ENCODE data around the gene FARP2.
"Not testable (repeated sequence)": the region's sequence is repeated elsewhere in the genome, so short reads cannot be mapped to it uniquely, and the experiment has no call there.

FARP2 gene

DNA sequence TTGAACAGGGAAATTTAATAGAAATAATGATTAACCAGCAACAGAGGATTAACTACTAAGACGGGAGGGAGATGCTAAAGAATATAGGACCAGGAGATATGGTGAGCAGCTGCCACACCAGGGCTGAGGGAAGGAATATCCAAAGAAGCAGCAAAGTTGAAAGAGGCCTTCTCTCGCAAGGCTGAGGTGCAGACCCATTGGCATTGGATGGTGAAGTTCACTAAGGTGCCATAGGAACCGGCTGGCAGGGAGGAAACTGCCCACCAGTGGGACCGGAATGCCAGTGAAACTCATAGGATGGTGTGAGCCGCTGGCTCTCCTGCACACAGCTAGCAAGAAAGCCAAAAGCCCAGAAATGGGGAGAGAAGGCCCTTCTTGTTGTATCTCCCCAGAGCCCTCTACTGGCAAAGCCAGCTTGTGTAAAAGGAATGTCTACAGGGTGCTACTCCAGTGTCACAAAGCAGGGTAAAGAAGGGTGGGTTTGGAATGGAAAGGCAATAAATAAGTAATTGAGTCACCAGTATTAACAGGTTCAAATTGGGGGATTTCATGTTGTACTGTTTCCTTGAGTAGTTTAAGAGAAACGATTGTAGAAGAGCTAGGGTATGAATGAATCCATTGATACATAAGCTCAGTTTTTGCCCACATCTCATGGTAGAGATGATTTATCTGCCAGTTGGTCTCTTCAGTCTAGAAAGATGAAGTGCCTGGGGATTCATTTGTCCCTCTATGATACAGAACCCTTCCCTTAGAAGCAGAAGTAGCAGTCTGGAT, 36.0 kb downstream of the FARP2 start:
- Histone ChIP-seq H3K4me3 (ENCODE audit: low read depth in 1 of 2, low read length in 2 of 2) (no peak overlapping the region), H3K27ac (ENCODE audit: low read length) (no peak overlapping the region), H3K9me3 (ENCODE audit: control insufficient read depth in 1 of 2, low read length in 2 of 2) (no peaks in the 10 kb centered on the region), H3K4me1 (ENCODE audit: control insufficient read depth in 1 of 2, insufficient read depth in 2 of 2, low read length in 2 of 2) (no peaks in the 10 kb centered on the region), H3K27me3 (ENCODE audit: low read depth, low read length) (no peaks in the 10 kb centered on the region), H3K36me3 (ENCODE audit: control insufficient read depth in 1 of 2, insufficient read depth in 2 of 2, low read length in 2 of 2) (peaks cover 6 to 7% of the 10 kb centered on the region in 2 donors)

DNA sequence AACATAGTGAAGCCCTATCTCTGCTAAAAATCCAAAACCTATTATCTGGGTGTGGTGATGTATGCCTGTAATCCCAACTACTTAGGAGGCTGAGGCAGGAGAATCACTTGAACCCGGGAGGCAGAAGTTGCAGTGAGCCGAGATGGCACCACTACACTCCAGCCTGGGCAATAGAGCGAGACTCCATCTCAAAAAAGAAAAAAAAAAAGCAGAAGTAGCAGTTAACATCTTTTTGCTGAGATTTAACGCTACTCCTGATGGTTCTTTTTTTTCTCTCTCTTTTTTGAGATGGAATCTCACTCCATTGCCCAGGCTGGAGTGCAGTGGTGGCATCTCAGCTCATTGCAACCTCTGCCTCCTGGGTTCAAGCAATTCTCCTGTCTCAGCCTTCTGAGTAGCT, 36.7 kb downstream of the FARP2 start:
- not testable (repeated sequence) for H3K4me3 ChIP-seq (ENCODE audit: low read depth in 1 of 2, low read length in 2 of 2); H3K36me3 ChIP-seq (ENCODE audit: control insufficient read depth in 1 of 2, insufficient read depth in 2 of 2, low read length in 2 of 2); H3K9me3 ChIP-seq (ENCODE audit: control insufficient read depth in 1 of 2, low read length in 2 of 2); H3K4me1 ChIP-seq (ENCODE audit: control insufficient read depth in 1 of 2, insufficient read depth in 2 of 2, low read length in 2 of 2); H3K27me3 ChIP-seq (ENCODE audit: low read depth, low read length); H3K27ac ChIP-seq (ENCODE audit: low read length)

DNA sequence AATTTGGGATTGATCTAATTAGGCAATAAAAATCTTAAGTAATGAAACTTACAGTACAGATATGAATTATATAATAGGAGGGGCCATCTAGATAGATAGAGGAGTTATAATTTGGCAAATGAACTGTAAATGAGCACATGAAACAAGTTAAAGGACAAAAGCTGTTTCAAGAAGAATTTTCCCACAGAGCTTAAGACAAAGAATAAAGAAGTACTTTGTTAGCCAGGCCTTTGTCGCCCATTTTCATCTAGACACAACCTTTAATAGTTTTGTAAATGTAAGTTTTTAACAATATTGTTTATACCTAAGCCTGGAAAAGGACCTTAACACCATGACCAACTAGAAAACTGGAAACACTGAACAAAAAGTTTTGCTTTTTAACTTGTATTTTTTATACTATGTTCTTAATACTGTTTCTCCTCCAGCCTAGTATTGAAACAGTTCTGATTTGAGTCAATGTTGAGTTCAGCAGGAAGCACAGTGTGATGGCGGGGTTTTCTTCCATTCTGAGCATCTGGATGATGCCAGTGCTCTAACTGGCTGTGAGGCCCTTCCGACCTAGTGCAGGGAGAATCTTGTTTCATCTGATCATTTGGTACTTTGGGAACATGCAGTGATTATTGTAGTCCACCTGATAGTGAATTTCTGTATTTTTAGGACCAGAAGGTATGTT, 37.6 kb downstream of the FARP2 start:
- no peak overlapping the region for H3K4me3 ChIP-seq (ENCODE audit: low read depth in 1 of 2, low read length in 2 of 2)
- no peak overlapping the region for H3K27ac ChIP-seq (ENCODE audit: low read length)
- peaks cover 6 to 7% of the 10 kb centered on the region in 2 donors for H3K36me3 ChIP-seq (ENCODE audit: control insufficient read depth in 1 of 2, insufficient read depth in 2 of 2, low read length in 2 of 2)
- H3K27me3 ChIP-seq (ENCODE audit: low read depth, low read length) = no peaks in the 10 kb centered on the region
- no peaks in the 10 kb centered on the region for H3K4me1 ChIP-seq (ENCODE audit: control insufficient read depth in 1 of 2, insufficient read depth in 2 of 2, low read length in 2 of 2)
- no peaks in the 10 kb centered on the region for H3K9me3 ChIP-seq (ENCODE audit: control insufficient read depth in 1 of 2, low read length in 2 of 2)

DNA sequence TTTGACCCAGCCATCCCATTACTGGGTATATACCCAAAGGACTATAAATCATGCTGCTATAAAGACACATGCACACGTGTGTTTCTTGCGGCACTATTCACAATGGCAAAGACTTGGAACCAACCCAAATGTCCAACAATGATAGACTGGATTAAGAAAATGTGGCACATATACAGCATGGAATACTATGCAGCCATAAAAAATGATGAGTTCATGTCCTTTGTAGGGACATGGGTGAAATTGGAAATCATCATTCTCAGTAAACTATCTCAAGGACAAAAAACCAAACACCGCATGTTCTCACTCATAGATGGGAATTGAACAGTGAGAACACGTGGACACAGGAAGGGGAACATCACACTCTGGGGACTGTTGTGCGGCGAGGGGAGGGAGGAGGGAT, 40.7 kb downstream of the FARP2 start:
- not testable (repeated sequence) for H3K9me3 ChIP-seq (ENCODE audit: control insufficient read depth in 1 of 2, low read length in 2 of 2)

DNA sequence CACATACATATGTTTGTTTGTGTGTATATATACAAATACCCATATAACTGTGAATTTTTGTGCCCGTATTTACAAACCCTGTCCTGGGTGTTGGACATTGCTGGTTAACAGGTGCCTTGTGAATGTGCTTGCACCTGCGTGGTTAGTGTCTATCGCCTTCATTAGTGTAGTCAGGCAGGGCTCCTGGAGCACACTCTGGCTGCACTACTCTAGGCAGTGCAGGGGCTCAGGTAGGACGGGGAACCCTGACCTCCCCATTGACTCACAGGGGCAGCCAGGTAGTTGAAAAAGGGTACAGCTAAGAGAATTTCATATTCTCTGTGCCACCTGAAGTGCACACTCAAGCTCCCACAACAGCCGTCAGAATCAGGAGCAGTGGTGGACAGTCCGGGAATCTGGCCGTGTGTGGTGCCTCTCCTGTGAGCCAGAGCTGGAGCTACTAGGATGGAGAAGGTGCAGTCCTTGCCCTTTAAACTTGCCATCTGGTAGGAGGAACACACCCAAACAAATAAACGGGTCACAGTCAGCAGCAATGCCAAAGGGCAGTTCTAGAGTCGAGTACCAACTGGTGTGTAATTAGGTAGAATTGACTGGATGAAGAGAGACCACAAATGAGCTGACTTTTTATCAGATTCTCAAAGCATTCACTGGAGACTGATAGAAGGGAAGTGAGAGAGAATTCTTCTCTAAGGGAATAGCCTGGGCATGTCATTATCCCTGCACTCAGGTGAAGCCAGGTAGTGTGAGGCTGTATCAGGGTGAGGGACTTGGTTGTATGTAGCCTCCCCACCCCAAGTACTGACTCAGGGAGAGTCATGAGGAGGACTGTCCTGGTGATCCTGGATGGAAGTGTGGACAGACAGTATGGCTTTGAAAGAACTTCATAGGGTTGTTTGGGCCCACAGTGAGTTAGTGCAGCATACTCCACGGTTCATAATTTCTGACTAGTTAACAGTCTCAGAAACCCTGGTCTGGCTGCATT, 44.1 kb downstream of the FARP2 start:
- peak overlapping the region; percentile 8 for H3K27ac ChIP-seq (ENCODE audit: low read length)
- no peak overlapping the region for H3K4me3 ChIP-seq (ENCODE audit: low read depth in 1 of 2, low read length in 2 of 2)
- H3K36me3 ChIP-seq (ENCODE audit: control insufficient read depth in 1 of 2, insufficient read depth in 2 of 2, low read length in 2 of 2) = peaks cover 6% of the 10 kb centered on the region in 2 donors
- no peaks in the 10 kb centered on the region for H3K9me3 ChIP-seq (ENCODE audit: control insufficient read depth in 1 of 2, low read length in 2 of 2)
- no peaks in the 10 kb centered on the region for H3K27me3 ChIP-seq (ENCODE audit: low read depth, low read length)
- no peaks in the 10 kb centered on the region for H3K4me1 ChIP-seq (ENCODE audit: control insufficient read depth in 1 of 2, insufficient read depth in 2 of 2, low read length in 2 of 2)

More for the DNA sequence above, 40.7 kb downstream of the FARP2 start:
- not testable (repeated sequence) for H3K4me3 ChIP-seq (ENCODE audit: low read depth in 1 of 2, low read length in 2 of 2); H3K4me1 ChIP-seq (ENCODE audit: control insufficient read depth in 1 of 2, insufficient read depth in 2 of 2, low read length in 2 of 2); H3K27me3 ChIP-seq (ENCODE audit: low read depth, low read length); H3K36me3 ChIP-seq (ENCODE audit: control insufficient read depth in 1 of 2, insufficient read depth in 2 of 2, low read length in 2 of 2); H3K27ac ChIP-seq (ENCODE audit: low read length)

- Histone ChIP-seq H3K27me3 (ENCODE audit: low read depth, low read length) (no peaks in the 10 kb centered on the region), H3K27ac (ENCODE audit: low read length) (no peak overlapping the region), H3K4me1 (ENCODE audit: control insufficient read depth in 1 of 2, insufficient read depth in 2 of 2, low read length in 2 of 2) (no peaks in the 10 kb centered on the region), H3K4me3 (ENCODE audit: low read depth in 1 of 2, low read length in 2 of 2) (no peak overlapping the region), H3K36me3 (ENCODE audit: control insufficient read depth in 1 of 2, insufficient read depth in 2 of 2, low read length in 2 of 2) (peaks cover 37 to 42% of the 10 kb centered on the region in 2 donors), H3K9me3 (ENCODE audit: control insufficient read depth in 1 of 2, low read length in 2 of 2) (no peaks in the 10 kb centered on the region)
These were observed 52.8 kb downstream of the FARP2 start for GRCh38 chr2:241408849-241409248.

- no peaks in the 10 kb centered on the region for H3K9me3 ChIP-seq (ENCODE audit: control insufficient read depth in 1 of 2, low read length in 2 of 2)
- H3K27me3 ChIP-seq (ENCODE audit: low read depth, low read length) = no peaks in the 10 kb centered on the region
- no peak overlapping the region for H3K4me3 ChIP-seq (ENCODE audit: low read depth in 1 of 2, low read length in 2 of 2)
- peak overlapping the region; percentile 3 for H3K27ac ChIP-seq (ENCODE audit: low read length)
- no peaks in the 10 kb centered on the region for H3K4me1 ChIP-seq (ENCODE audit: control insufficient read depth in 1 of 2, insufficient read depth in 2 of 2, low read length in 2 of 2)
- H3K36me3 ChIP-seq (ENCODE audit: control insufficient read depth in 1 of 2, insufficient read depth in 2 of 2, low read length in 2 of 2) = peaks cover 50 to 52% of the 10 kb centered on the region in 2 donors
These were observed 54.7 kb downstream of the FARP2 start for GRCh38 chr2:241410739-241411176.

- H3K36me3 ChIP-seq (ENCODE audit: control insufficient read depth in 1 of 2, insufficient read depth in 2 of 2, low read length in 2 of 2) = peaks cover 55 to 57% of the 10 kb centered on the region in 2 donors
- H3K4me3 ChIP-seq (ENCODE audit: low read depth in 1 of 2, low read length in 2 of 2) = no peak overlapping the region
- H3K27me3 ChIP-seq (ENCODE audit: low read depth, low read length) = no peaks in the 10 kb centered on the region
- no peak overlapping the region for H3K27ac ChIP-seq (ENCODE audit: low read length)
- no peaks in the 10 kb centered on the region for H3K4me1 ChIP-seq (ENCODE audit: control insufficient read depth in 1 of 2, insufficient read depth in 2 of 2, low read length in 2 of 2)
- no peaks in the 10 kb centered on the region for H3K9me3 ChIP-seq (ENCODE audit: control insufficient read depth in 1 of 2, low read length in 2 of 2)
These were observed 56.1 kb downstream of the FARP2 start for GRCh38 chr2:241412144-241412543.

DNA sequence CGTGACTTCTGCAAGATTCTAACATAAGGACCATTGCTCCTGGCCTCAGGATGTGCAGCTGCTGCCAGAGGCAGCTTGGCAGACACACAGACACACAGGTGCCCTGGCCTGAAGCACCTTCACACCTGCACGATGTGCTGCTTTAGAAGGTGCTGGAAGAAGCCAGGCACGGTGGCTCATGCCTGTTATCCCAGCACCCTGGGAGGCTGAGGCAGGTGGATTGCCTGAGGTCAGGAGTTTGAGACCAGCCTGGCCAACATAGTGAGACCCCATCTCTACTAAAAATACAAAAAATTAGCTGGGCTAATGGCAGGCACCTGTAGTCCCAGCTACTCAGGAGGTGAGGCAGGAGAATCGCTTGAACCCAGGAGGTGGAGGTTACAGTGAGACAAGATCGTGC, 57.4 kb downstream of the FARP2 start:
- H3K4me1 ChIP-seq (ENCODE audit: control insufficient read depth in 1 of 2, insufficient read depth in 2 of 2, low read length in 2 of 2); H3K27ac ChIP-seq (ENCODE audit: low read length); H3K9me3 ChIP-seq (ENCODE audit: control insufficient read depth in 1 of 2, low read length in 2 of 2); H3K27me3 ChIP-seq (ENCODE audit: low read depth, low read length); H3K4me3 ChIP-seq (ENCODE audit: low read depth in 1 of 2, low read length in 2 of 2): not testable (repeated sequence)
- H3K36me3 ChIP-seq (ENCODE audit: control insufficient read depth in 1 of 2, insufficient read depth in 2 of 2, low read length in 2 of 2) = peaks cover 56 to 69% of the 10 kb centered on the region in 2 donors

GRCh38 chr2:241413929-241414580, 58.0 kb downstream of the FARP2 start:
- Histone ChIP-seq H3K27me3 (ENCODE audit: low read depth, low read length) (no peaks in the 10 kb centered on the region), H3K4me1 (ENCODE audit: control insufficient read depth in 1 of 2, insufficient read depth in 2 of 2, low read length in 2 of 2) (no peaks in the 10 kb centered on the region), H3K9me3 (ENCODE audit: control insufficient read depth in 1 of 2, low read length in 2 of 2) (no peaks in the 10 kb centered on the region), H3K36me3 (ENCODE audit: control insufficient read depth in 1 of 2, insufficient read depth in 2 of 2, low read length in 2 of 2) (peaks cover 54 to 72% of the 10 kb centered on the region in 2 donors), H3K27ac (ENCODE audit: low read length) (no peak overlapping the region), H3K4me3 (ENCODE audit: low read depth in 1 of 2, low read length in 2 of 2) (no peak overlapping the region)
